ENCODE data around the gene IKBKE. TPM values are rescaled to one million over a fixed set of nuclear protein-coding genes. Genes with fewer than 3 reads are reported as not detected.

IKBKE gene
- total and polyA plus RNA-seq, 2 donors (not counting 3 experiments of a cell fraction or from before 2014, with no cell fraction given): 17.9 to 20.7 TPM

- Histone ChIP-seq H3K27ac (ENCODE audit: insufficient read depth, low read depth, low read length) (no peak overlapping the region), H3K9me1 (replicated peaks; ENCODE audit: control insufficient read depth, extremely low read depth, insufficient read depth, low read length) (no peaks in the 10 kb centered on the region), H3K4me3 (replicated peaks in 1 of 3; ENCODE audit: insufficient read depth in 1 of 3, low read depth in 1 of 3, low read length in 3 of 3) (no peak overlapping the region), H3K4me2 (ENCODE audit: insufficient read depth, low read length) (no peak overlapping the region), H3K27me3 (ENCODE audit: control insufficient read depth in 2 of 2, insufficient read depth in 2 of 2, low read length in 2 of 2) (peaks cover 33 to 48% of the 10 kb centered on the region in 2 experiments), H3K9ac (replicated peaks; ENCODE audit: extremely low read depth, insufficient read depth, low read length) (no peak overlapping the region), H4K20me1 (replicated peaks; ENCODE audit: control insufficient read depth, extremely low read depth, insufficient read depth, low read length) (no peaks in the 10 kb centered on the region), H3K4me1 (ENCODE audit: control insufficient read depth, extremely low read depth, insufficient read depth, low read length) (no peaks in the 10 kb centered on the region), H3K79me2 (ENCODE audit: control insufficient read depth, insufficient read depth, low read length) (no peaks in the 10 kb centered on the region), H3K36me3 (ENCODE audit: control insufficient read depth in 2 of 2, extremely low read depth in 1 of 2, insufficient read depth in 2 of 2, low read length in 2 of 2) (no peaks in the 10 kb centered on the region), H2AFZ (ENCODE audit: low read depth, low read length) (no peak overlapping the region), H3K9me3 (replicated peaks; ENCODE audit: control insufficient read depth, insufficient read depth, low read length) (no peaks in the 10 kb centered on the region)
- no peak for DNase-seq (ENCODE audit: low read depth, low spot score)
- dilution Hi-C loops (cut with MboI; ENCODE audit: extremely low pct_ligation_motif_present, low sequenced_read_pairs) (no loop called here), intact Hi-C loops (cut with micrococcal nuclease) (no loop called here)
- FAIRE-seq: no peak
- BruUV-seq (replicated peaks): no TSS peak
- POLR2A ChIA-PET: no interaction called here
- TF ChIP-seq, protein P1, sequence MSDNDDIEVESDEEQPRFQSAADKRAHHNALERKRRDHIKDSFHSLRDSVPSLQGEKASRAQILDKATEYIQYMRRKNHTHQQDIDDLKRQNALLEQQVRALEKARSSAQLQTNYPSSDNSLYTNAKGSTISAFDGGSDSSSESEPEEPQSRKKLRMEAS (IDR thresholded peaks at IDR 0.05; ENCODE audit: insufficient read depth, insufficient read length): no peak
- TF ChIP-seq GATA2 (IDR thresholded peaks at IDR 0.05; ENCODE audit: insufficient read depth, insufficient read length, low read depth, low read length) (no peak), POLR2A (IDR thresholded peaks at IDR 0.05; ENCODE audit: low read depth, low read length) (no peak), EZH2 (IDR thresholded peaks at IDR 0.05; ENCODE audit: borderline replicate concordance, low read depth, low read length, severe bottlenecking) (no peak), FOS (IDR thresholded peaks at IDR 0.05; ENCODE audit: borderline replicate concordance, insufficient read depth, low read length) (no peak), POLR2AphosphoS5 (IDR thresholded peaks at IDR 0.05; ENCODE audit: insufficient read depth, low read depth, low read length) (no peak), MYC (IDR thresholded peaks at IDR 0.05; ENCODE audit: low read depth, low read length) (no peak), JUN (IDR thresholded peaks at IDR 0.05; ENCODE audit: borderline replicate concordance, insufficient read depth, insufficient read length, low read depth) (no peak)
- TF ChIP-seq, protein P2, sequence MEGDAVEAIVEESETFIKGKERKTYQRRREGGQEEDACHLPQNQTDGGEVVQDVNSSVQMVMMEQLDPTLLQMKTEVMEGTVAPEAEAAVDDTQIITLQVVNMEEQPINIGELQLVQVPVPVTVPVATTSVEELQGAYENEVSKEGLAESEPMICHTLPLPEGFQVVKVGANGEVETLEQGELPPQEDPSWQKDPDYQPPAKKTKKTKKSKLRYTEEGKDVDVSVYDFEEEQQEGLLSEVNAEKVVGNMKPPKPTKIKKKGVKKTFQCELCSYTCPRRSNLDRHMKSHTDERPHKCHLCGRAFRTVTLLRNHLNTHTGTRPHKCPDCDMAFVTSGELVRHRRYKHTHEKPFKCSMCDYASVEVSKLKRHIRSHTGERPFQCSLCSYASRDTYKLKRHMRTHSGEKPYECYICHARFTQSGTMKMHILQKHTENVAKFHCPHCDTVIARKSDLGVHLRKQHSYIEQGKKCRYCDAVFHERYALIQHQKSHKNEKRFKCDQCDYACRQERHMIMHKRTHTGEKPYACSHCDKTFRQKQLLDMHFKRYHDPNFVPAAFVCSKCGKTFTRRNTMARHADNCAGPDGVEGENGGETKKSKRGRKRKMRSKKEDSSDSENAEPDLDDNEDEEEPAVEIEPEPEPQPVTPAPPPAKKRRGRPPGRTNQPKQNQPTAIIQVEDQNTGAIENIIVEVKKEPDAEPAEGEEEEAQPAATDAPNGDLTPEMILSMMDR (IDR thresholded peaks at IDR 0.05; ENCODE audit: extremely low read depth in 1 of 2, insufficient read depth in 1 of 2, low read depth in 1 of 2, low read length in 2 of 2): no peak
- CTCF ChIA-PET: interaction anchor here (0.6 to 1.5 kb wide), 4 partner anchors 15 to 71 kb away, joined by 3 to 5 read pairs (median 3); no protein-coding TSS in a partner anchor
Observed at GRCh38 chr1:206512058-206512850, 42.0 kb downstream of the IKBKE start.

All from endothelial cell of umbilical vein (primary cell).